ENCODE measurements around the gene FNBP1.

DNA sequence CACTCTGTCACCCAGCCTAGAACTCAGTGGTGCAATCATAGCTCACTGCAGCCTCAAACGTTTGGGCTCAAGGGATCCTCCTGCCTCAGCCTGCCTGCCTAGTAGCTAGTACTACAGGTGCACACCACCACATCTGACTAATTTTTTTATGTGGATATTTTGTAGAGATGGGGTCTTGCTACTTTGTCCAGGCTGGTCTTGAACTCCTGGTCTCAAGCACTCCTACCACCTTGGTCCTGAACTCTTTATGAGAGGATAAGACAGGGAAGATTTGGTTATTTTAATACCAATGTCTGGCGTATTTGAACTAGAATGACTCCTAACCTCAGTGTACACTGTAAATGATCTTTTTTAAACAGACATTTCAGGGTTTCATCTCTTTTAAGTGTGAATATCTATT lies 19.8 kb upstream of the FNBP1 start:
- TF ChIP-seq GLIS3 (CRISPR knock-in tag; IDR thresholded peaks at IDR 0.05) (no peak), ARNTL (CRISPR knock-in tag; IDR thresholded peaks at IDR 0.05; ENCODE audit: borderline replicate concordance, low read depth) (no peak), TOX (CRISPR knock-in tag; IDR thresholded peaks at IDR 0.05; ENCODE audit: borderline replicate concordance) (no peak), CSDC2 (CRISPR knock-in tag; IDR thresholded peaks at IDR 0.05) (no peak), SNAI2 (CRISPR knock-in tag; IDR thresholded peaks at IDR 0.05) (no peak), ZFP30 (CRISPR knock-in tag; IDR thresholded peaks at IDR 0.05) (no peak), OSR1 (CRISPR knock-in tag; IDR thresholded peaks at IDR 0.05) (no peak), CREB5 (CRISPR knock-in tag; IDR thresholded peaks at IDR 0.05; ENCODE audit: low read depth) (no peak), ZFP3 (CRISPR knock-in tag; IDR thresholded peaks at IDR 0.05) (no peak), CSRNP3 (CRISPR knock-in tag; IDR thresholded peaks at IDR 0.05) (no peak), TCF4 (CRISPR knock-in tag; IDR thresholded peaks at IDR 0.05; ENCODE audit: borderline replicate concordance) (no peak), ESRRG (CRISPR knock-in tag; IDR thresholded peaks at IDR 0.05) (no peak), ZC3H10 (CRISPR knock-in tag; IDR thresholded peaks at IDR 0.05) (no peak)
- TF ChIP-seq, protein P1, sequence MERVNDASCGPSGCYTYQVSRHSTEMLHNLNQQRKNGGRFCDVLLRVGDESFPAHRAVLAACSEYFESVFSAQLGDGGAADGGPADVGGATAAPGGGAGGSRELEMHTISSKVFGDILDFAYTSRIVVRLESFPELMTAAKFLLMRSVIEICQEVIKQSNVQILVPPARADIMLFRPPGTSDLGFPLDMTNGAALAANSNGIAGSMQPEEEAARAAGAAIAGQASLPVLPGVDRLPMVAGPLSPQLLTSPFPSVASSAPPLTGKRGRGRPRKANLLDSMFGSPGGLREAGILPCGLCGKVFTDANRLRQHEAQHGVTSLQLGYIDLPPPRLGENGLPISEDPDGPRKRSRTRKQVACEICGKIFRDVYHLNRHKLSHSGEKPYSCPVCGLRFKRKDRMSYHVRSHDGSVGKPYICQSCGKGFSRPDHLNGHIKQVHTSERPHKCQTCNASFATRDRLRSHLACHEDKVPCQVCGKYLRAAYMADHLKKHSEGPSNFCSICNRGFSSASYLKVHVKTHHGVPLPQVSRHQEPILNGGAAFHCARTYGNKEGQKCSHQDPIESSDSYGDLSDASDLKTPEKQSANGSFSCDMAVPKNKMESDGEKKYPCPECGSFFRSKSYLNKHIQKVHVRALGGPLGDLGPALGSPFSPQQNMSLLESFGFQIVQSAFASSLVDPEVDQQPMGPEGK (CRISPR knock-in tag; IDR thresholded peaks at IDR 0.05; ENCODE audit: borderline replicate concordance) = no peak

All from SK-N-SH treated with all-trans-retinoic acid at 6 μM for 48 hours (cell line).